GM12892 (cell line): ENCODE results near the gene HMCN1.

Source experiments
- POLR2A ChIP-seq: IDR thresholded peaks from 2 replicates; pipeline ENCODE4 v1.6.1; 2011; ENCODE audit warnings: low read depth, low read length, control low read depth
- POLR2AphosphoS5 ChIP-seq: IDR thresholded peaks from 2 replicates; pipeline ENCODE4 v1.6.1; 2011; ENCODE audit warnings: low read depth, low read length, control low read depth
- TAF1 ChIP-seq: IDR thresholded peaks from 2 replicates; pipeline ENCODE4 v1.6.1; 2011; ENCODE audit warnings: low read depth, mild to moderate bottlenecking, control low read depth, low read length, borderline replicate concordance

- no peak for TF ChIP-seq POLR2AphosphoS5
- TF ChIP-seq POLR2A: no peak
- TF ChIP-seq TAF1: no peak
Observed at GRCh38 chr1:186202271-186202764, 468.1 kb downstream of the HMCN1 start.
